OCI-LY7 (cell line): Measurements from ENCODE around the gene FLNB.

Experiments
- CTCF ChIP-seq: fragments of 200-600 bp; sonication (generic); conservative IDR thresholded peaks from 2 replicates; pipeline ENCODE4 v1.5.1; 2014; ENCODE audit warnings: mild to moderate bottlenecking, antibody characterized with exemption, low read length, moderate library complexity, mixed read lengths
- EZH2phosphoT487 ChIP-seq: fragments of 200-600 bp; sonication (generic); IDR thresholded peaks from 2 replicates; pipeline ENCODE4 v1.6.1; 2018; ENCODE audit warnings: low read depth, borderline replicate concordance, mild to moderate bottlenecking, mixed run types, antibody characterized with exemption, low read length, moderate library complexity, mixed read lengths

- TF ChIP-seq CTCF (no peak), EZH2phosphoT487 (no peak)
Measured at GRCh38 chr3:57958642-57959422, 49.4 kb upstream of the FLNB start.
